T-helper 1 cell treated with Interleukin-12 subunit alpha and Interleukin-12 subunit beta and Interleukin-4 antibody, amounts not matched to agents 30 μg/mL and 1 μg/mL, for 36 hours (primary cell): ENCODE results near the gene CAMTA2.
"Not testable (repeated sequence)": the region's sequence is repeated elsewhere in the genome, so short reads cannot be mapped to it uniquely, and the experiment has no call there.

Source experiments
- H3K27ac Mint-ChIP-seq: one replicate; pipeline ENCODE4 v1.8.0; 2021; ENCODE audit warnings: mild to moderate bottlenecking, mixed read lengths
- H3K27me3 Mint-ChIP-seq: one replicate; pipeline ENCODE4 v1.8.0; 2021; ENCODE audit warnings: low read depth, mixed read lengths
- H3K36me3 Mint-ChIP-seq: one replicate; pipeline ENCODE4 v1.8.0; 2021; ENCODE audit warnings: low read depth, mixed read lengths
- H3K4me1 Mint-ChIP-seq: one replicate; pipeline ENCODE4 v1.8.0; 2021; ENCODE audit warnings: low read depth, mixed read lengths
- H3K4me3 Mint-ChIP-seq: one replicate; pipeline ENCODE4 v1.8.0; 2021; ENCODE audit warnings: mild to moderate bottlenecking, moderate library complexity, mixed read lengths
- H3K9me3 Mint-ChIP-seq: one replicate; pipeline ENCODE4 v1.8.0; 2021; ENCODE audit warnings: mixed read lengths

The CAMTA2 gene

GRCh38 chr17:4926577-4927335, 60.7 kb downstream of the CAMTA2 start:
- not testable (repeated sequence) for H3K27me3 Mint-ChIP-seq, H3K27ac Mint-ChIP-seq, H3K4me1 Mint-ChIP-seq, H3K9me3 Mint-ChIP-seq, H3K4me3 Mint-ChIP-seq
- H3K36me3 Mint-ChIP-seq: peaks cover 33% of the 10 kb centered on the region

GRCh38 chr17:4921320-4921719, 66.2 kb downstream of the CAMTA2 start:
- Mint-ChIP-seq H3K36me3 (peaks cover 5% of the 10 kb centered on the region), H3K9me3 (no peaks in the 10 kb centered on the region), H3K27ac (no peak overlapping the region), H3K4me3 (no peak overlapping the region), H3K4me1 (peaks cover under 1% of the 10 kb centered on the region), H3K27me3 (no peaks in the 10 kb centered on the region)

GRCh38 chr17:4920351-4921048, 67.0 kb downstream of the CAMTA2 start:
- Mint-ChIP-seq H3K9me3 (no peaks in the 10 kb centered on the region), H3K27me3 (no peaks in the 10 kb centered on the region), H3K4me3 (no peak overlapping the region), H3K27ac (no peak overlapping the region), H3K4me1 (no peaks in the 10 kb centered on the region), H3K36me3 (peaks cover 4% of the 10 kb centered on the region)

DNA sequence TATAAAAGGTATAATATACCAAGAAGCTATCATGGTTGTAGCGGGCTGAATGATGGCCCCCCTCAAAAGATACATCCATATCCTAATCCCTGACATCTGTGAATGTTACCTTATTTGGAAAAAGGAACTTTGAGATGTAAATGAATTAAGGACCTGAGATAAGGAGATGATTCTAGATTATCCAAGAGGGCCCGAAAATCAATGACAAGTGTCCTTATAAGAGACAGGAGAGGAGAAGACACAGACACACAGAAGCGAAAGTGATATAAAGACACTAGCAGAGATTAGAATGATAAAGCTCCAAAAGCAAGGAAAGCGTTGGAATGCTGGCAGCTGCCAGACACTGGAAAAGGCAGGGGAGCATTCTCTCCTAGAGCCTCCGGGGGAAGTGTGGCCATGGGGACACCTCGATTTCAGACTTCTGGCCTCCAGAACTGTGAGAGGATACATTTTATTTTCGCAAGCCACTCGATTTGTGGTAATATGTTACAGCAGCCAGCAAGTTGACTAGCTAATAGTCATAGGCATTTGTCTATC, 67.9 kb downstream of the CAMTA2 start:
- H3K4me1 Mint-ChIP-seq: no peaks in the 10 kb centered on the region
- H3K4me3 Mint-ChIP-seq: no peak overlapping the region
- no peaks in the 10 kb centered on the region for H3K27me3 Mint-ChIP-seq
- H3K9me3 Mint-ChIP-seq: no peaks in the 10 kb centered on the region
- peaks cover 4% of the 10 kb centered on the region for H3K36me3 Mint-ChIP-seq
- no peak overlapping the region for H3K27ac Mint-ChIP-seq
